Measurements from ENCODE around the gene CFAP107. TPM values are rescaled to one million over a fixed set of nuclear protein-coding genes. Genes with fewer than 3 reads are reported as not detected.

Gene CFAP107
- total and polyA plus RNA-seq, 2 of the 13 experiments (the other 11 are each of a cell fraction or from before 2014, with no cell fraction given), result not detected

GRCh38 chr1:12712076-12712475 is 33.9 kb upstream of the CFAP107 start:
- no peaks in the 10 kb centered on the region for H4K20me1 ChIP-seq (ENCODE audit: insufficient read depth, low read length)
- no peak overlapping the region for H3K4me2 ChIP-seq (ENCODE audit: low read depth, low read length)
- H3K79me2 ChIP-seq (ENCODE audit: insufficient read depth, low read length), result no peaks in the 10 kb centered on the region
- no peak for TF ChIP-seq ZNF343 (CRISPR knock-in tag; IDR thresholded peaks at IDR 0.05)
- TF ChIP-seq ESRRA (CRISPR knock-in tag; IDR thresholded peaks at IDR 0.05; ENCODE audit: low read depth), result no peak
- TF ChIP-seq PITX1 (CRISPR knock-in tag; IDR thresholded peaks at IDR 0.05), result no peak
- no peak for TF ChIP-seq PLRG1 (conservative IDR thresholded peaks at IDR 0.05)
- TF ChIP-seq MZF1 (CRISPR knock-in tag; IDR thresholded peaks at IDR 0.05; ENCODE audit: borderline replicate concordance), result no peak
- TF ChIP-seq MXD3 (CRISPR knock-in tag; IDR thresholded peaks at IDR 0.05), result no peak
- TF ChIP-seq ZNF143 (CRISPR knock-in tag; IDR thresholded peaks at IDR 0.05), result no peak
- no peak for TF ChIP-seq SMAD9 (CRISPR knock-in tag; IDR thresholded peaks at IDR 0.05)
- no peak for TF ChIP-seq WIZ (CRISPR knock-in tag; IDR thresholded peaks at IDR 0.05)
- TF ChIP-seq LCORL (IDR thresholded peaks at IDR 0.05), result no peak
- no peak for TF ChIP-seq LCORL (CRISPR knock-in tag; IDR thresholded peaks at IDR 0.05)
- TF ChIP-seq STAG1 (CRISPR knock-in tag; IDR thresholded peaks at IDR 0.05), result no peak
- TF ChIP-seq NR2F6 (IDR thresholded peaks at IDR 0.05), result no peak
- no peak for TF ChIP-seq NR2F6 (CRISPR knock-in tag; IDR thresholded peaks at IDR 0.05)
- no peak for TF ChIP-seq DPF2 (CRISPR knock-in tag; IDR thresholded peaks at IDR 0.05; ENCODE audit: borderline replicate concordance, low read depth)
- no peak for TF ChIP-seq ZEB1 (IDR thresholded peaks at IDR 0.05; ENCODE audit: insufficient replicate concordance, low read depth)
- no peak for TF ChIP-seq IRF1 (CRISPR knock-in tag; IDR thresholded peaks at IDR 0.05; ENCODE audit: low read depth)
- TF ChIP-seq TERF1 (CRISPR knock-in tag; IDR thresholded peaks at IDR 0.05), result no peak
- TF ChIP-seq ZNF660 (CRISPR knock-in tag; IDR thresholded peaks at IDR 0.05; ENCODE audit: borderline replicate concordance, low read depth), result no peak
- TF ChIP-seq NPAS2 (CRISPR knock-in tag; IDR thresholded peaks at IDR 0.05; ENCODE audit: borderline replicate concordance), result no peak
- BruUV-seq (replicated peaks), result no TSS peak
- in situ Hi-C loops (cut with HindIII; ENCODE audit: extremely low pct_ligation_motif_present, low pct_unique_long_range_greater_than_20kb), result no loop called here
- POLR2A ChIA-PET, result no interaction called here
- no peaks in the 10 kb centered on the region for H3K9me3 ChIP-seq (ENCODE audit: low read length)
- DNase-seq (ENCODE audit: low spot score) (no peak), ATAC-seq (no peak), FAIRE-seq (no peak)
- no peaks in the 10 kb centered on the region for H3K36me3 ChIP-seq (replicated peaks in 1 of 2; ENCODE audit: control insufficient read depth in 1 of 2, insufficient read depth in 2 of 2, low read length in 2 of 2)
- peaks cover 2 to 13% of the 10 kb centered on the region in 2 experiments; a peak in 3 of 5 replicates for H3K27me3 ChIP-seq (ENCODE audit: control insufficient read depth in 1 of 2, insufficient read depth in 2 of 2, low read length in 2 of 2)
- no peak overlapping the region for H3K4me3 ChIP-seq (replicated peaks in 1 of 3; ENCODE audit: insufficient read depth in 1 of 3, low read depth in 2 of 3, low read length in 3 of 3)
- intact Hi-C loops (cut with micrococcal nuclease; ENCODE audit: unreplicated experiment), result no loop called here
- H3K4me1 ChIP-seq (ENCODE audit: insufficient read depth, low read length), result no peaks in the 10 kb centered on the region
- no peak overlapping the region for H2AFZ ChIP-seq (ENCODE audit: low read length)
- CTCF ChIA-PET (ENCODE audit: low intra/inter-chr PET ratio, low total read pairs), result no interaction called here
- no peak overlapping the region for H3K9ac ChIP-seq (ENCODE audit: insufficient read depth, low read depth, low read length)
- WGBS (ENCODE audit: low lambda C conversion rate), result 0% methylated on average over 1 of the region's 1 CpG
- H3K27ac ChIP-seq (ENCODE audit: extremely low read length, insufficient read depth, low read length), result no peak overlapping the region
